ENCODE data around the gene SLC2A3.
"Not testable (repeated sequence)": the region's sequence is repeated elsewhere in the genome, so short reads cannot be mapped to it uniquely, and the experiment has no call there.

SLC2A3 gene

DNA sequence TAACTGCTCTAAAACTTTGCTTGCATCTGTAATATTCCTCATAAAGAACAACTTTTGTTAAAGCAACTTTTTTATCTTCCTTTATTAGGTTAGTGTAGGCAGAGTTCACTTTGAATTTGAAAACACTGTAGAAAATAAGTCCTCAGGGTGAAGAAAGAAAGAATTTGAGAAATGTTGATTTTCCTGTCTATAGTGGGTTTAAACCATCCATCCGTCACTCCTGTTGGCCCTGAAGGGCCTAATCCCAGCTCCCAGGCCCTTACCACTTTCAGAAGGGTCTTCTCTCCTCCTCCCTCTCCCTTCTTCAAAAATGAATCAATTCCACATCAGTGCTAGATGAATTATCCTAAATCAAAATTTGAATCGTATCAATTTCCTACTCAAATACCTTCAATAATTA is 4.9 kb upstream of the SLC2A3 start:
- H3K4me3 ChIP-seq (ENCODE audit: low read depth, low read length), result no peak overlapping the region
- DNase-seq (ENCODE audit: low read depth), result no peak
- TF ChIP-seq, protein P1, sequence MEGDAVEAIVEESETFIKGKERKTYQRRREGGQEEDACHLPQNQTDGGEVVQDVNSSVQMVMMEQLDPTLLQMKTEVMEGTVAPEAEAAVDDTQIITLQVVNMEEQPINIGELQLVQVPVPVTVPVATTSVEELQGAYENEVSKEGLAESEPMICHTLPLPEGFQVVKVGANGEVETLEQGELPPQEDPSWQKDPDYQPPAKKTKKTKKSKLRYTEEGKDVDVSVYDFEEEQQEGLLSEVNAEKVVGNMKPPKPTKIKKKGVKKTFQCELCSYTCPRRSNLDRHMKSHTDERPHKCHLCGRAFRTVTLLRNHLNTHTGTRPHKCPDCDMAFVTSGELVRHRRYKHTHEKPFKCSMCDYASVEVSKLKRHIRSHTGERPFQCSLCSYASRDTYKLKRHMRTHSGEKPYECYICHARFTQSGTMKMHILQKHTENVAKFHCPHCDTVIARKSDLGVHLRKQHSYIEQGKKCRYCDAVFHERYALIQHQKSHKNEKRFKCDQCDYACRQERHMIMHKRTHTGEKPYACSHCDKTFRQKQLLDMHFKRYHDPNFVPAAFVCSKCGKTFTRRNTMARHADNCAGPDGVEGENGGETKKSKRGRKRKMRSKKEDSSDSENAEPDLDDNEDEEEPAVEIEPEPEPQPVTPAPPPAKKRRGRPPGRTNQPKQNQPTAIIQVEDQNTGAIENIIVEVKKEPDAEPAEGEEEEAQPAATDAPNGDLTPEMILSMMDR (IDR thresholded peaks at IDR 0.05; ENCODE audit: low read depth, low read length, missing control alignments), result no peak

DNA sequence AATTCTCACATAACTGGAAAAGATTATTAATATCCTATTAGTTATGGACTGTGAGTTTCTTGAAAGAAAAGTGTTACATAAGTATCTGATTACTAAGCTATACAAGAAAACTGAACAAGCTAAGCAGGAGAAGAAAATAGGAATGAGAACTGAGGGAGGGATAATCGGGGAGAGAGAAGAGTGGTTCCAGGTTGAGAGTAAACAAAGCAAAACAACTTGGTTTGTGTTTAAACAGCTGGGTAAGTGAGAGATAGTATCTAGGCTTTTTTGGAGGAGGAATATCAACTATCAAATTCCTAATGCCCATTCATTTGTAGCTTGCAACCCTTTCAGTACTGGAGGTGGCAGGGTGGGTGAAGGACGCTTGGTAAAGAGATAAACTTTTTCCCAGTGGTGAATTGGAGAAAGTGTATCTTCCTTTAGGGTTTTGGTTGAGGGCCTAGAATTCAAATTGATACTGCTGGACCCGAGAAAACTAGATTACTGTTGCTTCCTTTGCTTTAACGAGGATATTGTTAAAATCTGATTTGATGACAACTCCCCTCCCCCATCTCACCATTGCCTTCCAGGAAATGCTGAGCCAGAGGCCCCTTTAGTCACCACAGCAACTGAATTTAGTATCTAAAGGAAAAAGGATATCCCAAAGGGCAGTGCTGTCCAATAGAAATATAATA is 2.0 kb upstream of the SLC2A3 start:
- no peak overlapping the region for H3K4me3 ChIP-seq (ENCODE audit: low read depth, low read length)
- TF ChIP-seq, protein P1 (IDR thresholded peaks at IDR 0.05; ENCODE audit: low read depth, low read length, missing control alignments), result no peak
- DNase-seq (ENCODE audit: low read depth), result no peak

DNA sequence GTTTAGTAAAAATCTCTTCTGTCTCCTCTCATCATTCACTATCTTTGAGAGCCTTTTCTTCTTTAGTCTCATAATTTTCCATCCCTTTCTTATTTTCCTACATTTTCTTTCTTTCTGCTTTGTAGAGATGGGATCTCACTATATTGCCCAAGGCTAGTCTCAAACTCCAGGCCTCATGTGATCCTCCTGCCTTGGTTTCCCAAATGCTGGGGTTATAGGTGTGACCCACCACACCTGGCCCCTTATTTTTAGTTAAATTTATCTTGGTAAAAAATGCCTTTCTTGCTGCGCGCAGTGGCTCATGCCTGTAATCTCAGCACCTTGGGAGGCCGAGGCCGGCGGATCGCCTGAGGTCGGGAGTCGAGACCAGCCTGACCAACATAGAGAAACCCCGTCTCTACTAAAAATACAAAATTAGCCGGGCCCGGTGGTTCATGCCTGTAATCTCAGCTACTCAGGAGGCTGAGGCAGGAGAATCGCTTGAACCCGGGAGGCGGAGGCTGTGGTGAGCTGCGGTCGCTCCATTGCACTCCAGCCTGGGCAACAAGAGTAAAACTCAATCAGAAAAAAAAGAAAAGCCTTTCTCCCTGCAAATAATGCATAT is 996 bp downstream of the SLC2A3 start:
- peak overlapping the region; percentile 96 for H3K4me3 ChIP-seq (ENCODE audit: low read depth, low read length)
- TF ChIP-seq, protein P1 (IDR thresholded peaks at IDR 0.05; ENCODE audit: low read depth, low read length, missing control alignments), result no peak
- DNase-seq (ENCODE audit: low read depth), result no peak

DNA sequence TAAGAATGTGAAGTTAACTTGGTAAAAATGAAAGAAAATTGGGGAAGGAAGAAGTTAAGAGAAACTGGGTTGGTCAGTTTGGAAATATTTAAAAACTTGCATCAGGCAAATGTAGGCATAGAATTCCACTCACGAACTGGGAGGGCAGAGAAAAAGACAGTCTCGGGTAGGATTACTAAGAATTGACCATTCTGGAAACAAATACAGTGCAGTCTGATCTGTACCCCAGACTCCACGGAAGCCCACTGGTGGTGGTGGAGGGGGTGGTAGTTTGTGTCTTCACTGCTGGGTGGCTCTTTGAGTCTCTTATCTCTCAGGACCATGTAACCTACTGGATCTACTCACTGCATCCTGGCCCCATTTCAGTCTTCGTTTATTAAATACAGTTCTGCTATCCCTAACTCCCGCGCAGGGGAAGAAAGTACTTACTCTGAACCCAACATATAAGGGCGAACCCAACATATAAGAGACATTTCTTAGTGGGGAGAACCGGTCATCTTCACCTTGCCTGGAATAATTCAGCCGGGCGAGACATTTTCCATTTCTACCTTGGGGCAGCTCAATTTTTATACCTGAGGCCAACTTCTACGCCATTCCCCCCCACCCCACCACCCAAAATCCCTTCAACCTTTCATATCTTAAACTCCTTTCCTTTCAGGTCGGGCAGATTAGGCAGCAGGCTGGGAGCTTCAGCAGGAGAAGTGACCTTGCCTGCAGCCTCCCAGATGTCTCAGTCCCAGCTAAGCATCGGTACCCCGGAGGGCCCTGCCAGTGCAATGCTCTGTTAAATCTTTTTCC is 1.7 kb downstream of the SLC2A3 start:
- DNase-seq (ENCODE audit: low read depth), result no peak
- TF ChIP-seq, protein P1 (IDR thresholded peaks at IDR 0.05; ENCODE audit: low read depth, low read length, missing control alignments), result no peak

DNA sequence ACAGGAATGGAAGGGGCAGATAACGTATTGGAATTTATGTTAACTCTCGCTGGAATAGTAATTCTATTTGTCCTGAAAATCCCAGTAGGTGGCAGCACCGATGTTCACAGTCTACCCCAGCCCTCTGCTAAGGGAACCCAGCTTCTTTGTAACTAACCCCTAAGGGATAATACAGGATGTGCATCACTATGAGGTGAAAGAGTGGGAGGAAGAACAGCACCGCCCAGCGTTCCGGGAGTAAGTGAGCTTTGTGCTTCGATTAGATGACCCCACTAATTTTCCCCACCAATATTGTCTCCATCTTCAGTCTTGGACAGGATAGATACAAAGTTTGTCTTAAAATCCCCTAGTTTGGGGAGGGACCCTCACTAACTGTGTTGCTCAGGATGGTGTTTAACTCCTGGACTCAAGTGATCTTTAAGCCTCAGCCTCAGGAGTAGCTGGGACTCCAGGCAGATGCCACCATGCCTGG is 2.7 kb downstream of the SLC2A3 start:
- peak overlapping the region; percentile 96 for H3K4me3 ChIP-seq (ENCODE audit: low read depth, low read length)
- TF ChIP-seq, protein P1 (IDR thresholded peaks at IDR 0.05; ENCODE audit: low read depth, low read length, missing control alignments), result peak; percentile 66
- peak; percentile 90 for DNase-seq (ENCODE audit: low read depth)

More for the DNA sequence above, 1.7 kb downstream of the SLC2A3 start:
- peak overlapping the region; percentile 96 for H3K4me3 ChIP-seq (ENCODE audit: low read depth, low read length)

DNA sequence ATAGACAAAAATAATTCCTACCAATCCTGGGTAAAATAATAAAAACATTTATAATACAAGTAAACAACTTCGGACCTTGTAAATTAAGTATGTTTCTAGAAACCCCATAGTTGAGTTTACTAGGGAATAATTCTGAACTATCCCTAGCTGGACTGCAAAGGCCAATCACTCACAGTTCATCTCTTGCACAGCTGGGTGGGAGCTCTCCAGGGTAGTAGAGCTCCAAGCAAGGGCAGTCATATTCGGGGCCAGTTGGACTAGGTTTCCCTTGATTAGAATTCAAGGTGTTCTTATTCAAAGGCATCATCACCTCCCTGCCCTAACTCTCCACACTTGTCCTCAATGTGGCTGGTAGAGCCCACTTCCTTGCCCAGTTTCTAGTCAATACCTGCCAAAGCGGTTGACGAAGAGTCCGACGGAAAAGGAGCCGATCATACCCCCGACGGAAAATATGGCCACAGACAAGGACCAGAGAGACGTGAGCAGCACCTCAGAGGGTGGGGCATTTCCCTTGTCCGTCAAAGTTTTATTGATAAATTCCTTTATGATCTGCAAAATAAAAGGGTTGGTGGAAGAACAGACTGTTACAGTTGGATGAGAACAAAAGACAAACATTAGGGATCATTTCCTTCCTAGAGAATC is 3.3 kb downstream of the SLC2A3 start:
- not testable (repeated sequence) for H3K4me3 ChIP-seq (ENCODE audit: low read depth, low read length); DNase-seq (ENCODE audit: low read depth)

Measured in GM12864 (cell line).